Gastrocnemius medialis (tissue), 4 donors: ENCODE results near the gene ITPKC.

Experiments used
- POLR2A ChIP-seq, 2 donors: fragments of 450-650 bp; IDR thresholded peaks; one replicate each; pipeline ENCODE4 v1.6.1; 2017; ENCODE audit warnings: antibody characterized with exemption in 2 of 2, mild to moderate bottlenecking in 2 of 2, moderate library complexity in 2 of 2
- TF ChIP-seq, protein P1 (sequence below), 5 experiments: fragments of 450-650 bp in 3 of 5; fragments of 200-600 bp in 2 of 5; sonication (generic) in 2 of 5; IDR thresholded peaks in 4 of 5; conservative IDR thresholded peaks in 1 of 5; 1 replicate in 4 of 5; 2 replicates in 1 of 5; pipeline ENCODE4 v1.5.1; 2016 to 2019; ENCODE audit warnings: antibody characterized with exemption in 5 of 5, mild to moderate bottlenecking in 3 of 5, moderate library complexity in 3 of 5

GRCh38 chr19:40672038-40672437, 44.9 kb upstream of the ITPKC start:
- TF ChIP-seq, protein P1, sequence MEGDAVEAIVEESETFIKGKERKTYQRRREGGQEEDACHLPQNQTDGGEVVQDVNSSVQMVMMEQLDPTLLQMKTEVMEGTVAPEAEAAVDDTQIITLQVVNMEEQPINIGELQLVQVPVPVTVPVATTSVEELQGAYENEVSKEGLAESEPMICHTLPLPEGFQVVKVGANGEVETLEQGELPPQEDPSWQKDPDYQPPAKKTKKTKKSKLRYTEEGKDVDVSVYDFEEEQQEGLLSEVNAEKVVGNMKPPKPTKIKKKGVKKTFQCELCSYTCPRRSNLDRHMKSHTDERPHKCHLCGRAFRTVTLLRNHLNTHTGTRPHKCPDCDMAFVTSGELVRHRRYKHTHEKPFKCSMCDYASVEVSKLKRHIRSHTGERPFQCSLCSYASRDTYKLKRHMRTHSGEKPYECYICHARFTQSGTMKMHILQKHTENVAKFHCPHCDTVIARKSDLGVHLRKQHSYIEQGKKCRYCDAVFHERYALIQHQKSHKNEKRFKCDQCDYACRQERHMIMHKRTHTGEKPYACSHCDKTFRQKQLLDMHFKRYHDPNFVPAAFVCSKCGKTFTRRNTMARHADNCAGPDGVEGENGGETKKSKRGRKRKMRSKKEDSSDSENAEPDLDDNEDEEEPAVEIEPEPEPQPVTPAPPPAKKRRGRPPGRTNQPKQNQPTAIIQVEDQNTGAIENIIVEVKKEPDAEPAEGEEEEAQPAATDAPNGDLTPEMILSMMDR (IDR thresholded peaks at IDR 0.05 in 4 of 5, conservative IDR thresholded peaks at IDR 0.05 in 1 of 5) = no peak
- no peak for TF ChIP-seq POLR2A (IDR thresholded peaks at IDR 0.05)
